Lower lobe of right lung (tissue), 2 donors: Measurements from ENCODE around the gene FRMPD2. TPM values are rescaled to one million over a fixed set of nuclear protein-coding genes. Genes with fewer than 3 reads are reported as not detected.

Experiments used
- ATAC-seq, 2 donors: fragments of 200-7000 bp; cut with Tn5 transposase; one replicate each; pipeline ENCODE4 v1.9.1; 2020 to 2022; ENCODE audit warnings: mild to moderate bottlenecking in 2 of 2, moderate library complexity in 2 of 2
- DNase-seq: peaks from one replicate; pipeline ENCODE4 v3.0.0-alpha.2; 2020
- H3K27ac ChIP-seq: fragments of 200-600 bp; one replicate; pipeline ENCODE4 v1.8.0; 2022
- H3K27me3 ChIP-seq: fragments of 200-600 bp; one replicate; pipeline ENCODE4 v1.8.0; 2022; ENCODE audit warnings: low read depth
- H3K36me3 ChIP-seq: fragments of 200-600 bp; one replicate; pipeline ENCODE4 v1.8.0; 2022; ENCODE audit warnings: mild to moderate bottlenecking
- H3K4me1 ChIP-seq: fragments of 200-600 bp; one replicate; pipeline ENCODE4 v1.8.0; 2022
- H3K4me3 ChIP-seq: fragments of 200-600 bp; one replicate; pipeline ENCODE4 v1.8.0; 2022; ENCODE audit warnings: mild to moderate bottlenecking
- H3K9me3 ChIP-seq: fragments of 200-600 bp; one replicate; pipeline ENCODE4 v1.8.0; 2022
- intact Hi-C: fragments of 100-400 bp; cut with DNase I; formaldehyde crosslinking; loops from one replicate; pipeline ENCODE4 v1.11.0; 2022
- total RNA-seq: library from RNA; stranded (reverse); fragmentation: NEBNext Ultra II Directional; extraction: Animal tissue kit (Norgen Biotek cat#: 25700); gene quantifications from one replicate; pipeline ENCODE4 v1.2.1, GENCODE V29; 2021
- TF ChIP-seq, protein P1 (sequence below): fragments of 200-600 bp; IDR thresholded peaks from one replicate; pipeline ENCODE4 v1.8.0; 2022; ENCODE audit warnings: antibody characterized with exemption, mild to moderate bottlenecking
- donor health status: DM: no; HTN: yes; CAD: no; lungs with severe emphysema.

The FRMPD2 gene
- total RNA-seq, 1 donor from 2014 or later: 5.3 TPM

DNA sequence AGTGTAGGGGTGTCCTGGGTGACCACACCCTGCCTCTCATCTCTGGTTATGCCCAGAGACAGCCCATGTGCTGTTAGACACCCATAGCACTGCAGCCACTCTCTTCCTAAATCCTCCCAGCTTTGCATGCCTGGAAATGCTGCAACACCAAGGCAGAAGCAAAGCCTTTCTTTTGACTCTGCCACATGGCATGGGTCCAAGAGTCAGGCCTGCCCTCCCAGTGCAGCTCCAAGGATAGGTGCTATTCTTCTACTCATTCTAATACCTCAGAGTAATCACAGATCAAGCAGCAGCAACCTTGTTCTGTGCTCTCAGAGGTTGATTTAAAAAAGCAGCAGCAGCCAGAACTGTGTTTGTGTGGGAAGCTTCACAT is 23.4 kb downstream of the FRMPD2 start:
- DNase-seq (no peak), ATAC-seq (no peak)
- Histone ChIP-seq H3K27me3 (no peaks in the 10 kb centered on the region), H3K9me3 (no peaks in the 10 kb centered on the region), H3K36me3 (no peaks in the 10 kb centered on the region), H3K4me1 (no peaks in the 10 kb centered on the region), H3K27ac (no peak overlapping the region), H3K4me3 (no peak overlapping the region)
- intact Hi-C loops: no loop called here
- TF ChIP-seq, protein P1, sequence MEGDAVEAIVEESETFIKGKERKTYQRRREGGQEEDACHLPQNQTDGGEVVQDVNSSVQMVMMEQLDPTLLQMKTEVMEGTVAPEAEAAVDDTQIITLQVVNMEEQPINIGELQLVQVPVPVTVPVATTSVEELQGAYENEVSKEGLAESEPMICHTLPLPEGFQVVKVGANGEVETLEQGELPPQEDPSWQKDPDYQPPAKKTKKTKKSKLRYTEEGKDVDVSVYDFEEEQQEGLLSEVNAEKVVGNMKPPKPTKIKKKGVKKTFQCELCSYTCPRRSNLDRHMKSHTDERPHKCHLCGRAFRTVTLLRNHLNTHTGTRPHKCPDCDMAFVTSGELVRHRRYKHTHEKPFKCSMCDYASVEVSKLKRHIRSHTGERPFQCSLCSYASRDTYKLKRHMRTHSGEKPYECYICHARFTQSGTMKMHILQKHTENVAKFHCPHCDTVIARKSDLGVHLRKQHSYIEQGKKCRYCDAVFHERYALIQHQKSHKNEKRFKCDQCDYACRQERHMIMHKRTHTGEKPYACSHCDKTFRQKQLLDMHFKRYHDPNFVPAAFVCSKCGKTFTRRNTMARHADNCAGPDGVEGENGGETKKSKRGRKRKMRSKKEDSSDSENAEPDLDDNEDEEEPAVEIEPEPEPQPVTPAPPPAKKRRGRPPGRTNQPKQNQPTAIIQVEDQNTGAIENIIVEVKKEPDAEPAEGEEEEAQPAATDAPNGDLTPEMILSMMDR: no peak

GRCh38 chr10:48249763-48250351 is 24.6 kb downstream of the FRMPD2 start:
- DNase-seq (no peak), ATAC-seq (no peak)
- H3K36me3 ChIP-seq: no peaks in the 10 kb centered on the region

GRCh38 chr10:48249004-48249762 is 25.3 kb downstream of the FRMPD2 start:
- Histone ChIP-seq H3K4me1 (no peaks in the 10 kb centered on the region), H3K9me3 (no peaks in the 10 kb centered on the region), H3K27me3 (no peaks in the 10 kb centered on the region), H3K36me3 (no peaks in the 10 kb centered on the region), H3K4me3 (no peak overlapping the region), H3K27ac (no peak overlapping the region)
- DNase-seq (no peak), ATAC-seq (no peak)
- TF ChIP-seq, protein P1: no peak
- intact Hi-C loops: no loop called here

More at GRCh38 chr10:48249763-48250351, 24.6 kb downstream of the FRMPD2 start:
- Histone ChIP-seq H3K27ac (no peak overlapping the region), H3K4me1 (no peaks in the 10 kb centered on the region), H3K27me3 (no peaks in the 10 kb centered on the region), H3K9me3 (no peaks in the 10 kb centered on the region), H3K4me3 (no peak overlapping the region)
- TF ChIP-seq, protein P1: no peak
- intact Hi-C loops: no loop called here

DNA sequence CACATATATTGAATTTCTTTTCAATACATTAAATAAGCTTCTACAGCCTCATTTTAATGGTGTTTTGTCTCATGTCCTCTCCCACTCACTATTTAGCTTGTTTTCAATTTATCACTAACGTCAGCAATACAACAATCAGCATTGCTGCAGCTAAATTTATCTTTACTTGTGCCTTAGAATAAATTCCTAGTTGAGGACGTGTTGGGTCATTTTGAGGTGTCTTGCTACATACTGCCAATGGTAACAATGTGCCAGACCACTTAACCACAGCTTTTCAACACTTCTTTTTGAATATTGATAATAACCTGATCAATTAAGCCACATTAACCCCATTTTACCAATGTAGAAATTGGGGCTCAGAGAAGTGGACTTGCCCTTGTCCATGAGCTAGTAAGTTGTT is 26.0 kb downstream of the FRMPD2 start:
- Histone ChIP-seq H3K27me3 (no peaks in the 10 kb centered on the region), H3K36me3 (no peaks in the 10 kb centered on the region), H3K4me3 (no peak overlapping the region), H3K9me3 (no peaks in the 10 kb centered on the region), H3K4me1 (no peaks in the 10 kb centered on the region), H3K27ac (no peak overlapping the region)
- ATAC-seq: no peak
- no peak for DNase-seq
- intact Hi-C loops: no loop called here
- TF ChIP-seq, protein P1: no peak

GRCh38 chr10:48247680-48248079 is 26.8 kb downstream of the FRMPD2 start:
- ATAC-seq: no peak
- Histone ChIP-seq H3K27me3 (no peaks in the 10 kb centered on the region), H3K4me1 (no peaks in the 10 kb centered on the region), H3K4me3 (no peak overlapping the region), H3K36me3 (no peaks in the 10 kb centered on the region), H3K27ac (no peak overlapping the region), H3K9me3 (no peaks in the 10 kb centered on the region)
- no peak for DNase-seq
- intact Hi-C loops: no loop called here
- TF ChIP-seq, protein P1: no peak
